Measurements from ENCODE around the gene TMEM106C. TPM values are rescaled to one million over a fixed set of nuclear protein-coding genes. Genes with fewer than 3 reads are reported as not detected.

The TMEM106C gene
- total and polyA plus RNA-seq, 9 of the 15 experiments (the other 6 are each of a cell fraction or from before 2014, with no cell fraction given) = 37.6 to 183 (median 57.2) TPM

DNA sequence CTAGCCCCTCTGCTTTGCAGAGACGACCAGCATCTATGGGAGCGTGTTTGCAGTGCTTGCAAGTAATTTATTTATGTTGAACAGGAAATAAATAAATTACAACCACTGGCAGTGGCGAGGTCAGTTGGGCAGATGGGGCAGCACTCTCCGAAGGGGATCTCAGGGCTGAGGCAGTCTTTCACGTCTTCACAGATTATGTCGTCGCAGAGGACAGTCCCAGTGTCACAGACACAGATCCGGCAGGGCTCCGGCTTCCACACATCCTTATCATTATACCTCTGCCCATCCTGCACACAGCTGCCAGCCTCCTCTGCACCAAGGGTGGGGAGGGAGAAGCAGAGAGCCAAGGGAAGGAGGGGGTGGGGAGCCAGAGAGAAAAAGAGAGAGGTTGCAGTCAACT is 36.4 kb downstream of the TMEM106C start:
- H3K27me3 ChIP-seq (ENCODE audit: control insufficient read depth in 2 of 2, insufficient read depth in 2 of 2, low read length in 2 of 2) = peaks cover 44 to 81% of the 10 kb centered on the region in 2 experiments
- DNase-seq (ENCODE audit: extremely low read depth in 1 of 4, low spot score in 3 of 4) (no peak), FAIRE-seq (no peak), ATAC-seq (no peak)
- H3K4me2 ChIP-seq (ENCODE audit: insufficient read depth, low read length) = no peak overlapping the region
- H4K20me1 ChIP-seq (replicated peaks; ENCODE audit: control insufficient read depth, insufficient read depth, low read length) = 0 out of 2 replicates have a peak, but pooled peaks cover 3% of the 10 kb centered on the region
- no peak overlapping the region for H3K4me3 ChIP-seq
- H3K79me2 ChIP-seq (ENCODE audit: control insufficient read depth, insufficient read depth, low read length) = no peaks in the 10 kb centered on the region
- no TSS peak for BruUV-seq (replicated peaks)
- H3K9me3 ChIP-seq (replicated peaks; ENCODE audit: control insufficient read depth, insufficient read depth, low read depth, low read length) = no peaks in the 10 kb centered on the region
- peaks cover 0 to 24% of the 10 kb centered on the region in 2 experiments; a peak in 2 of 5 replicates for H3K4me1 ChIP-seq (replicated peaks in 1 of 2; ENCODE audit: control insufficient read depth in 2 of 2, insufficient read depth in 2 of 2, low read length in 2 of 2)
- intact Hi-C loops (cut with micrococcal nuclease) = loop anchor here (10.0 kb wide), 1 partner anchor 165 kb away; no protein-coding TSS in a partner anchor
- no peak overlapping the region for H3K27ac ChIP-seq (ENCODE audit: extremely low read depth, low read depth, low read length)
- no peak overlapping the region for H3K9ac ChIP-seq (ENCODE audit: insufficient read depth in 1 of 2, low read depth in 2 of 2, low read length in 2 of 2)
- POLR2A ChIA-PET = no interaction called here
- no peaks in the 10 kb centered on the region for H3K36me3 ChIP-seq (ENCODE audit: control insufficient read depth, insufficient read depth, low read length)
- H2AFZ ChIP-seq (ENCODE audit: low read depth, low read length) = no peak overlapping the region
- whole genome bisulfite sequencing (ENCODE audit: insufficient coverage, low coverage, missing lambda C conversion rate) = 0% methylated on average over 9 of the region's 9 CpGs
- no peak for TF ChIP-seq BACH1 (tag; IDR thresholded peaks at IDR 0.05)
- TF ChIP-seq, protein P1, sequence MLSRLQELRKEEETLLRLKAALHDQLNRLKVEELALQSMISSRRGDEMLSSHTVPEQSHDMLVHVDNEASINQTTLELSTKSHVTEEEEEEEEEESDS (CRISPR knock-in tag; IDR thresholded peaks at IDR 0.05) = no peak
- no peak for TF ChIP-seq SAP30 (IDR thresholded peaks at IDR 0.05; ENCODE audit: borderline replicate concordance, insufficient read depth, low read depth, low read length, poor library complexity, severe bottlenecking)
- TF ChIP-seq, protein P2, sequence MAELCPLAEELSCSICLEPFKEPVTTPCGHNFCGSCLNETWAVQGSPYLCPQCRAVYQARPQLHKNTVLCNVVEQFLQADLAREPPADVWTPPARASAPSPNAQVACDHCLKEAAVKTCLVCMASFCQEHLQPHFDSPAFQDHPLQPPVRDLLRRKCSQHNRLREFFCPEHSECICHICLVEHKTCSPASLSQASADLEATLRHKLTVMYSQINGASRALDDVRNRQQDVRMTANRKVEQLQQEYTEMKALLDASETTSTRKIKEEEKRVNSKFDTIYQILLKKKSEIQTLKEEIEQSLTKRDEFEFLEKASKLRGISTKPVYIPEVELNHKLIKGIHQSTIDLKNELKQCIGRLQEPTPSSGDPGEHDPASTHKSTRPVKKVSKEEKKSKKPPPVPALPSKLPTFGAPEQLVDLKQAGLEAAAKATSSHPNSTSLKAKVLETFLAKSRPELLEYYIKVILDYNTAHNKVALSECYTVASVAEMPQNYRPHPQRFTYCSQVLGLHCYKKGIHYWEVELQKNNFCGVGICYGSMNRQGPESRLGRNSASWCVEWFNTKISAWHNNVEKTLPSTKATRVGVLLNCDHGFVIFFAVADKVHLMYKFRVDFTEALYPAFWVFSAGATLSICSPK (IDR thresholded peaks at IDR 0.05; ENCODE audit: borderline replicate concordance) = no peak
- TF ChIP-seq DNMT1 (IDR thresholded peaks at IDR 0.05) = no peak
- TF ChIP-seq BCL6 (CRISPR knock-in tag; IDR thresholded peaks at IDR 0.05) = no peak
- TF ChIP-seq, protein P3, sequence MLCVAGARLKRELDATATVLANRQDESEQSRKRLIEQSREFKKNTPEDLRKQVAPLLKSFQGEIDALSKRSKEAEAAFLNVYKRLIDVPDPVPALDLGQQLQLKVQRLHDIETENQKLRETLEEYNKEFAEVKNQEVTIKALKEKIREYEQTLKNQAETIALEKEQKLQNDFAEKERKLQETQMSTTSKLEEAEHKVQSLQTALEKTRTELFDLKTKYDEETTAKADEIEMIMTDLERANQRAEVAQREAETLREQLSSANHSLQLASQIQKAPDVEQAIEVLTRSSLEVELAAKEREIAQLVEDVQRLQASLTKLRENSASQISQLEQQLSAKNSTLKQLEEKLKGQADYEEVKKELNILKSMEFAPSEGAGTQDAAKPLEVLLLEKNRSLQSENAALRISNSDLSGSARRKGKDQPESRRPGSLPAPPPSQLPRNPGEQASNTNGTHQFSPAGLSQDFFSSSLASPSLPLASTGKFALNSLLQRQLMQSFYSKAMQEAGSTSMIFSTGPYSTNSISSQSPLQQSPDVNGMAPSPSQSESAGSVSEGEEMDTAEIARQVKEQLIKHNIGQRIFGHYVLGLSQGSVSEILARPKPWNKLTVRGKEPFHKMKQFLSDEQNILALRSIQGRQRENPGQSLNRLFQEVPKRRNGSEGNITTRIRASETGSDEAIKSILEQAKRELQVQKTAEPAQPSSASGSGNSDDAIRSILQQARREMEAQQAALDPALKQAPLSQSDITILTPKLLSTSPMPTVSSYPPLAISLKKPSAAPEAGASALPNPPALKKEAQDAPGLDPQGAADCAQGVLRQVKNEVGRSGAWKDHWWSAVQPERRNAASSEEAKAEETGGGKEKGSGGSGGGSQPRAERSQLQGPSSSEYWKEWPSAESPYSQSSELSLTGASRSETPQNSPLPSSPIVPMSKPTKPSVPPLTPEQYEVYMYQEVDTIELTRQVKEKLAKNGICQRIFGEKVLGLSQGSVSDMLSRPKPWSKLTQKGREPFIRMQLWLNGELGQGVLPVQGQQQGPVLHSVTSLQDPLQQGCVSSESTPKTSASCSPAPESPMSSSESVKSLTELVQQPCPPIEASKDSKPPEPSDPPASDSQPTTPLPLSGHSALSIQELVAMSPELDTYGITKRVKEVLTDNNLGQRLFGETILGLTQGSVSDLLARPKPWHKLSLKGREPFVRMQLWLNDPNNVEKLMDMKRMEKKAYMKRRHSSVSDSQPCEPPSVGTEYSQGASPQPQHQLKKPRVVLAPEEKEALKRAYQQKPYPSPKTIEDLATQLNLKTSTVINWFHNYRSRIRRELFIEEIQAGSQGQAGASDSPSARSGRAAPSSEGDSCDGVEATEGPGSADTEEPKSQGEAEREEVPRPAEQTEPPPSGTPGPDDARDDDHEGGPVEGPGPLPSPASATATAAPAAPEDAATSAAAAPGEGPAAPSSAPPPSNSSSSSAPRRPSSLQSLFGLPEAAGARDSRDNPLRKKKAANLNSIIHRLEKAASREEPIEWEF (CRISPR knock-in tag; IDR thresholded peaks at IDR 0.05) = no peak
- no peak for TF ChIP-seq PHF8 (IDR thresholded peaks at IDR 0.05; ENCODE audit: borderline replicate concordance, low read length)
- TF ChIP-seq ZNF561 (CRISPR knock-in tag; conservative IDR thresholded peaks at IDR 0.05) = no peak
- in situ Hi-C loops (cut with MboI) = no loop called here
- CTCF ChIA-PET (ENCODE audit: low intra/inter-chr PET ratio) = interaction anchor here (0.6 kb wide), 1 partner anchor 45 kb away, joined by 3 read pairs; no protein-coding TSS in a partner anchor
- H3K9me1 ChIP-seq (ENCODE audit: control insufficient read depth, insufficient read depth, low read length) = no peaks in the 10 kb centered on the region
